ENCODE results near the gene NUP205.
"Not testable (repeated sequence)": the region's sequence is repeated elsewhere in the genome, so short reads cannot be mapped to it uniquely, and the experiment has no call there.

NUP205 gene

GRCh38 chr7:135665042-135665441 is 107.3 kb downstream of the NUP205 start:
- no peak overlapping the region for H3K4me3 ChIP-seq (ENCODE audit: low read depth, low read length)

GRCh38 chr7:135666156-135666555 is 108.4 kb downstream of the NUP205 start:
- H3K4me3 ChIP-seq (ENCODE audit: low read depth, low read length) = no peak overlapping the region
- TF ChIP-seq CTCF (IDR thresholded peaks at IDR 0.05; ENCODE audit: borderline replicate concordance, insufficient read depth, low read depth, low read length) = no peak

More at GRCh38 chr7:135665042-135665441, 107.3 kb downstream of the NUP205 start:
- no peak for TF ChIP-seq CTCF (IDR thresholded peaks at IDR 0.05; ENCODE audit: borderline replicate concordance, insufficient read depth, low read depth, low read length)

- TF ChIP-seq CTCF (IDR thresholded peaks at IDR 0.05; ENCODE audit: borderline replicate concordance, insufficient read depth, low read depth, low read length) = no peak
- no peak overlapping the region for H3K4me3 ChIP-seq (ENCODE audit: low read depth, low read length)
Observed at GRCh38 chr7:135666846-135667245, 109.1 kb downstream of the NUP205 start.

DNA sequence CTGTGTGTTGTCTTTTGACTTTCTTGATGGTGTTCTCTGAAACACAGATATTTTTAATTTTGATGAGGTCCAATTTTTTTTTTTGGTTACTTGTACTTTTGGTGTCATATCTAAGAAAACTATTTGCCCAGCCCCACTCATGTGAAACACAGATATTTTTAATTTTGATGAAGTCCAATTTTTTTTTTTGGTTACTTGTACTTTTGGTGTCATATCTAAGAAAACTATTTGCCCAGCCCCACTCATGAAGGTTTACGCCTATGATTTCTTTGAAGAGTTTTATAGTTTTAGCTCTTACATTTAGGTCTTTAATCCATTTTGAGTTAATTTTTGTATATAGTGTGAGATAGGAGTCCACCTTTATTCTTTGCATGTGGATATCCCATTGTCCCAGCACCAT is 109.9 kb downstream of the NUP205 start:
- not testable (repeated sequence) for H3K4me3 ChIP-seq (ENCODE audit: low read depth, low read length)

- not testable (repeated sequence) for H3K4me3 ChIP-seq (ENCODE audit: low read depth, low read length)
Observed at GRCh38 chr7:135668852-135669395, 111.2 kb downstream of the NUP205 start.

DNA sequence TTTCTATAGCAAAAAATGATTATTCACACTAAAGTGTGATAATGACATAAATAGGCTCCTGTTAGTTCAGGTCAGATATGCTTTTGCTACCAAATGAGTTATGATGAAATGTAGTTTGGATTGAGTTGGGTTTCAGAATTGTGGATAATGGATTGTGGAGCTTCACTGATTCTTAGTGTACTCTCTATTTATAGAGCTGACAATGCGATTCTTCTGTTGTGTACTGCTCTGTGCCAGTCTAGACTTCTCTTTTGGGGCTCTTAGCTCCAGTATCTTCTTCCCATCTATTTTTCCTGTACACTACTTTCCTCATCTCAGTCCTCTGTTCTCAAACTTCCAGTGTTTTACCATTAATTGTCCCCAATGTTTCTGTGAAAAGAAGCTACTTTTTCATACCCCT is 112.1 kb downstream of the NUP205 start:
- TF ChIP-seq CTCF (IDR thresholded peaks at IDR 0.05; ENCODE audit: borderline replicate concordance, insufficient read depth, low read depth, low read length) = no peak
- no peak overlapping the region for H3K4me3 ChIP-seq (ENCODE audit: low read depth, low read length)

GRCh38 chr7:135670179-135670578 is 112.5 kb downstream of the NUP205 start:
- no peak overlapping the region for H3K4me3 ChIP-seq (ENCODE audit: low read depth, low read length)
- TF ChIP-seq CTCF (IDR thresholded peaks at IDR 0.05; ENCODE audit: borderline replicate concordance, insufficient read depth, low read depth, low read length) = no peak

DNA sequence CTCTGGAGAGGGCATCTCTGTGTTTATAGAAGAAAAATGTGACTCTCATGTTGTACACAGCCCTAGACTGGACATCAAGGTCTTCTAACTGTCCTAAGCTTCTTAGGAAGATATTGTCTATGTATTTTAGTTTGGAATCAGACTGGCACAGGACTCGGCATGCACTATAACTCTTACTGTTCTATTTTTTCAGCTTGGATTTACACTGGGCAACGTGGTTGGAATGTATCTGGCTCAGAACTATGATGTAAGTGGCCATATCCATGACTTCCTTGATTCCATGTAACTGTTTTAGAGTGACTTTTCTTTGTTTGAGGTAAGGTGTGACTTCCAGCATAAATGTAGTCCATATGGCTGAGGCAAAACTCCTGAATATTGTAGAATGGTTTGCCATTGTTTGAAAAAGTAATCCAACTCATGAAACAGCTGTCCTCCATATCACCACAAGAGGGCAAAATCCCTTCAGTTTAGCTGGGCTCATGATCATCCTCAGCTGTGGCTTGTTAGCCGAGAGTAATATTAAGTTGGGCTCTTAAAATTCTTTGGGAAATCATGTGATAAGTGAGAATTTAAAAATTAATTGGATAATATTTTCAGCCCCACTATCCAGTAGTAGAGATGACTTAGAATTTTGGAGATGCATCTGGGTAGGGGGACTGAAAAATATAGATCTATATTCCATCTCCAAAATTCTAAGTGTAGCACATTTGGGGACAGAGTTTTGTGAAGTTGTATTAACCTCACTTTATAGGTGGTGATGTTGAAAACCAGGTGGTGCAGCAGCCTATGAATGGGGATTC is 115.0 kb downstream of the NUP205 start:
- peak; percentile 62; the same call in 1 of the 2 replicates for TF ChIP-seq CTCF (IDR thresholded peaks at IDR 0.05; ENCODE audit: borderline replicate concordance, insufficient read depth, low read depth, low read length)
- H3K4me3 ChIP-seq (ENCODE audit: low read depth, low read length) = no peak overlapping the region

Data from GM12875 (cell line).